ENCODE measurements around the gene GIPC1.

GRCh38 chr19:14437578-14438140 lies 58.3 kb downstream of the GIPC1 start:
- TF ChIP-seq POLR2A (IDR thresholded peaks at IDR 0.05; ENCODE audit: extremely low read depth, insufficient read length) = no peak
- no peak for TF ChIP-seq CTCF (IDR thresholded peaks at IDR 0.05; ENCODE audit: low read depth, low read length)
- no peak for TF ChIP-seq MAX (IDR thresholded peaks at IDR 0.05; ENCODE audit: low read depth, low read length)

Data from NB4 (cell line).